Stomach (tissue), 9 donors: Measurements from ENCODE around the gene EIPR1. TPM values are rescaled to one million over a fixed set of nuclear protein-coding genes. Genes with fewer than 3 reads are reported as not detected.

ENCODE experiments used
- DNase-seq, 2 donors: peaks; one replicate each; pipeline versions ENCODE4 v3.0.0 to v3.0.0-alpha.2; 2013 to 2019
- H3K27ac ChIP-seq, 5 donors: fragments of 200-600 bp in 4 of 5; sonication (generic) in 4 of 5; one replicate each; pipeline ENCODE4 v1.5.1; 2013 to 2019; ENCODE audit warnings: mild to moderate bottlenecking in 1 of 5, moderate library complexity in 1 of 5
- H3K27me3 ChIP-seq, 3 donors: fragments of 200-600 bp; sonication (generic); one replicate each; pipeline ENCODE4 v1.5.1; 2017 to 2019; ENCODE audit warnings: mixed run types in 1 of 3
- H3K36me3 ChIP-seq, 4 donors: fragments of 200-600 bp; sonication (generic); 1 replicate in 3 of 4; 2 replicates in 1 of 4; pipeline ENCODE4 v1.5.1; 2016 to 2019
- H3K4me1 ChIP-seq, 4 donors: fragments of 200-600 bp; sonication (generic); one replicate each; pipeline ENCODE4 v1.5.1; 2016 to 2019
- H3K4me3 ChIP-seq, 4 donors: fragments of 200-600 bp; sonication (generic) in 3 of 4; one replicate each; pipeline ENCODE4 v1.5.1; 2016 to 2019; ENCODE audit warnings: mild to moderate bottlenecking in 1 of 4
- H3K9me3 ChIP-seq, 4 donors: fragments of 200-600 bp; sonication (generic); one replicate each; pipeline ENCODE4 v1.5.1; 2016 to 2019
- CTCF ChIP-seq, 7 experiments: fragments of 450-650 bp in 4 of 7; fragments of 200-600 bp in 3 of 7; sonication (generic) in 3 of 7; IDR thresholded peaks; one replicate each; pipeline ENCODE4 v1.5.1; 2016 to 2019; ENCODE audit warnings: antibody characterized with exemption in 7 of 7, control low read depth in 2 of 7, mild to moderate bottlenecking in 1 of 7
- EP300 ChIP-seq: sonication (generic); formaldehyde crosslinking; IDR thresholded peaks from one replicate; pipeline ENCODE4 v1.6.1; 2017; ENCODE audit warnings: antibody characterized with exemption
- POLR2A ChIP-seq, 4 donors: fragments of 450-650 bp; IDR thresholded peaks; one replicate each; pipeline ENCODE4 v1.6.1; 2016; ENCODE audit warnings: antibody characterized with exemption in 4 of 4, control low read depth in 2 of 4, mild to moderate bottlenecking in 1 of 4, moderate library complexity in 1 of 4
- POLR2AphosphoS5 ChIP-seq, 3 donors: sonication (generic); formaldehyde crosslinking; IDR thresholded peaks; one replicate each; pipeline ENCODE4 v1.6.1; 2016; ENCODE audit warnings: antibody characterized with exemption in 3 of 3
- WGBS, 5 donors: extraction: QIAGEN DNeasy Blood & Tissue Kit in 3 of 5; methylation state at CpG; one replicate each; pipeline versions ENCODE4 v1.1.5 to v1.1.7; 2013 to 2018; 5-methylcytosine and 5-hydroxymethylcytosine counted together
- intact Hi-C: fragments of 100-400 bp; cut with DNase I; formaldehyde crosslinking; loops from one replicate; pipeline ENCODE4 v1.15.1; 2023; ENCODE audit warnings: low total_unique reads
- polyA plus RNA-seq, 3 donors: library from polyadenylated mRNA; stranded (reverse); fragments of 200-250 nt; gene quantifications; one replicate each; pipeline ENCODE4 v1.2.3, GENCODE V29; 2013
- total RNA-seq, 5 donors: library from RNA; depleted of rRNA; stranded (reverse); fragments of >200 nt; gene quantifications; one replicate each; pipeline versions ENCODE4 v1.1.0 to v1.2.3, GENCODE V29; 2014 to 2016
- donor health status: healthy with polysubstance abuse.
- donor health status: Bipolar disorder and iron deficiency.
- donor health status: healthy.

Gene EIPR1
- total and polyA plus RNA-seq, 8 donors: 1.2 to 39.4 (median 12.7) TPM

- Histone ChIP-seq H3K27ac (no peak overlapping the region), H3K27me3 (no peaks in the 10 kb centered on the region), H3K4me3 (no peak overlapping the region), H3K9me3 (peaks cover 0 to 2% (median under 1%) of the 10 kb centered on the region in 4 donors), H3K4me1 (no peaks in the 10 kb centered on the region), H3K36me3 (peaks cover 4 to 36% (median 32%) of the 10 kb centered on the region in 4 donors)
- DNase-seq: no peak
- WGBS, 5 donors: 95 to 99% (median 97%) methylated on average over 16 of the region's 16 CpGs
- intact Hi-C loops: no loop called here
- no peak for TF ChIP-seq POLR2AphosphoS5 (IDR thresholded peaks at IDR 0.05)
- TF ChIP-seq POLR2A (IDR thresholded peaks at IDR 0.05): no peak
Measured at GRCh38 chr2:3256157-3256556, 121.5 kb downstream of the EIPR1 start.

GRCh38 chr2:3254442-3254941 is 123.1 kb downstream of the EIPR1 start:
- intact Hi-C loops: no loop called here
- no peak overlapping the region for H3K27ac ChIP-seq
- WGBS, 5 donors: 91 to 95% (median 93%) methylated on average over 10 of the region's 10 CpGs
- H3K4me3 ChIP-seq: no peak overlapping the region
- peaks cover 0 to 19% (median 12%) of the 10 kb centered on the region in 4 donors for H3K9me3 ChIP-seq
- TF ChIP-seq POLR2AphosphoS5 (IDR thresholded peaks at IDR 0.05) (no peak), POLR2A (IDR thresholded peaks at IDR 0.05) (no peak), CTCF (IDR thresholded peaks at IDR 0.05) (no peak), EP300 (no peak)
- no peaks in the 10 kb centered on the region for H3K4me1 ChIP-seq
- no peaks in the 10 kb centered on the region for H3K27me3 ChIP-seq
- peaks cover 4 to 50% (median 40%) of the 10 kb centered on the region in 4 donors for H3K36me3 ChIP-seq
- no peak for DNase-seq

- WGBS, 5 donors: 80 to 88% (median 83%) methylated on average over 15 of the region's 15 CpGs
- Histone ChIP-seq H3K4me3 (no peak overlapping the region), H3K36me3 (peaks cover 4 to 55% (median 40%) of the 10 kb centered on the region in 4 donors), H3K9me3 (peaks cover under 1 to 24% (median 17%) of the 10 kb centered on the region in 4 donors), H3K27ac (no peak overlapping the region), H3K27me3 (no peaks in the 10 kb centered on the region), H3K4me1 (no peaks in the 10 kb centered on the region)
- TF ChIP-seq CTCF (IDR thresholded peaks at IDR 0.05) (no peak), EP300 (no peak), POLR2AphosphoS5 (IDR thresholded peaks at IDR 0.05) (no peak), POLR2A (IDR thresholded peaks at IDR 0.05) (no peak)
- no peak for DNase-seq
- intact Hi-C loops: no loop called here
Measured at GRCh38 chr2:3253913-3254441, 123.6 kb downstream of the EIPR1 start.

- DNase-seq: peak in 1 of 2 donors; percentile 31
- H3K27ac ChIP-seq: no peak overlapping the region
- H3K36me3 ChIP-seq: peaks cover 4 to 57% (median 34%) of the 10 kb centered on the region in 4 donors
- peaks cover 0 to 6% (median 0%) of the 10 kb centered on the region in 4 donors for H3K4me1 ChIP-seq
- WGBS, 5 donors: 82 to 91% (median 89%) methylated on average over 11 to 15 of the region's 15 CpGs
- no peak for TF ChIP-seq POLR2AphosphoS5 (IDR thresholded peaks at IDR 0.05)
- no peak for TF ChIP-seq CTCF (IDR thresholded peaks at IDR 0.05)
- no peak for TF ChIP-seq POLR2A (IDR thresholded peaks at IDR 0.05)
- no peak for TF ChIP-seq EP300
- peaks cover 2 to 36% (median 21%) of the 10 kb centered on the region in 4 donors for H3K9me3 ChIP-seq
- no peaks in the 10 kb centered on the region for H3K27me3 ChIP-seq
- intact Hi-C loops: no loop called here
- H3K4me3 ChIP-seq: no peak overlapping the region
Measured at GRCh38 chr2:3251946-3252345, 125.7 kb downstream of the EIPR1 start.

- intact Hi-C loops: no loop called here
- no peak overlapping the region for H3K4me3 ChIP-seq
- peaks cover 4 to 40% (median 18%) of the 10 kb centered on the region in 4 donors for H3K36me3 ChIP-seq
- no peaks in the 10 kb centered on the region for H3K27me3 ChIP-seq
- peaks cover 0 to 6% (median 0%) of the 10 kb centered on the region in 4 donors for H3K4me1 ChIP-seq
- no peak for DNase-seq
- 81 to 96% (median 93%) methylated on average over 2 of the region's 2 CpGs for WGBS, 5 donors
- no peak overlapping the region for H3K27ac ChIP-seq
- H3K9me3 ChIP-seq: peaks cover 2 to 36% (median 21%) of the 10 kb centered on the region in 4 donors
- TF ChIP-seq EP300: no peak
- TF ChIP-seq CTCF (IDR thresholded peaks at IDR 0.05): no peak
- no peak for TF ChIP-seq POLR2A (IDR thresholded peaks at IDR 0.05)
Measured at GRCh38 chr2:3249476-3249962, 128.1 kb downstream of the EIPR1 start.
